Nucleus accumbens (tissue), 56 donors: ENCODE results near the gene CFAP161.

Experiments used
- DNase-seq, 56 donors: peaks; one replicate each; lab custom pipeline; 2025; lab: John Stamatoyannopoulos, UW

The CFAP161 gene

GRCh38 chr15:81176291-81176893 is 42.3 kb downstream of the CFAP161 start:
- no peak for DNase-seq

GRCh38 chr15:81178365-81178764 is 44.3 kb downstream of the CFAP161 start:
- no peak for DNase-seq

- no peak for DNase-seq
Observed at GRCh38 chr15:81181220-81181619, 47.1 kb downstream of the CFAP161 start.

- DNase-seq = peak in 6 of 56 donors; percentile 2 to 14 (median 6)
Observed at GRCh38 chr15:81182031-81182755, 48.1 kb downstream of the CFAP161 start.

- no peak for DNase-seq
Observed at GRCh38 chr15:81182756-81183438, 48.8 kb downstream of the CFAP161 start.

- DNase-seq = no peak
Observed at GRCh38 chr15:81183439-81183775, 49.3 kb downstream of the CFAP161 start.

GRCh38 chr15:81184188-81184587 is 50.1 kb downstream of the CFAP161 start:
- no peak for DNase-seq

GRCh38 chr15:81185631-81186295 is 51.7 kb downstream of the CFAP161 start:
- DNase-seq = no peak

- DNase-seq = no peak
Observed at GRCh38 chr15:81188354-81188753, 54.3 kb downstream of the CFAP161 start.

- no peak for DNase-seq
Observed at GRCh38 chr15:81189583-81190283, 55.7 kb downstream of the CFAP161 start.

GRCh38 chr15:81190922-81191507 is 56.9 kb downstream of the CFAP161 start:
- no peak for DNase-seq

GRCh38 chr15:81191701-81192100 is 57.6 kb downstream of the CFAP161 start:
- no peak for DNase-seq

GRCh38 chr15:81194723-81195122 is 60.7 kb downstream of the CFAP161 start:
- DNase-seq = no peak

GRCh38 chr15:81195339-81195864 is 61.3 kb downstream of the CFAP161 start:
- DNase-seq = peak in 9 of 56 donors; percentile 6 to 32 (median 17)

GRCh38 chr15:81196576-81197254 is 62.6 kb downstream of the CFAP161 start, which contains the start of gene IL16:
Gene IL16 (plus strand): TSS chr15:81196879. CDS start chr15:81225400, 28,521 bp downstream.
- no peak for DNase-seq

GRCh38 chr15:81197255-81197630 is 63.2 kb downstream of the CFAP161 start:
- DNase-seq = no peak

GRCh38 chr15:81197688-81198281 is 63.7 kb downstream of the CFAP161 start:
- no peak for DNase-seq
